HFFc6 (cell line): ENCODE results near the gene FDXR. TPM values are rescaled to one million over a fixed set of nuclear protein-coding genes. Genes with fewer than 3 reads are reported as not detected.
A peak's percentile ranks its signal among the peaks of the same experiment; 100 is the strongest.

ENCODE experiments used
- DNase-seq: peaks from one replicate; pipeline ENCODE4 v3.0.0-alpha.2; 2018
- H3K27ac Mint-ChIP-seq: 2 replicates; pipeline ENCODE4 v1.8.0; 2020; ENCODE audit warnings: mild to moderate bottlenecking, mixed read lengths
- H3K27me3 Mint-ChIP-seq: 2 replicates; pipeline ENCODE4 v1.8.0; 2021; ENCODE audit warnings: mild to moderate bottlenecking, moderate library complexity, mixed read lengths; ENCODE audit not compliant: insufficient read depth
- H3K36me3 Mint-ChIP-seq: 2 replicates; pipeline ENCODE4 v1.8.0; 2021; ENCODE audit warnings: low read depth, mixed read lengths
- H3K4me1 Mint-ChIP-seq: 2 replicates; pipeline ENCODE4 v1.8.0; 2020; ENCODE audit warnings: low read depth, mixed read lengths
- H3K4me3 Mint-ChIP-seq: 2 replicates; pipeline ENCODE4 v1.8.0; 2020; ENCODE audit warnings: mild to moderate bottlenecking, moderate library complexity, mixed read lengths
- H3K9me3 Mint-ChIP-seq: 2 replicates; pipeline ENCODE4 v1.8.0; 2020; ENCODE audit warnings: mild to moderate bottlenecking, mixed read lengths
- total RNA-seq, 6 experiments: library from RNA; stranded (reverse); fragmentation: NEBNext Ultra II Directional; extraction: Animal tissue kit (Norgen Biotek cat#: 25700); gene quantifications; 2 replicates in 1 of 6; 3 replicates in 5 of 6; pipeline ENCODE4 v1.2.3, GENCODE V29; 2021
- TF ChIP-seq, protein P1 (sequence below): fragments of 200-600 bp; sonication (generic); IDR thresholded peaks from 2 replicates; pipeline ENCODE4 v1.5.0; 2021; ENCODE audit warnings: antibody characterized with exemption, mild to moderate bottlenecking

Gene FDXR
- total RNA-seq, 6 experiments from 2014 or later, result 25.5 to 35.5 (median 33.9) TPM

DNA sequence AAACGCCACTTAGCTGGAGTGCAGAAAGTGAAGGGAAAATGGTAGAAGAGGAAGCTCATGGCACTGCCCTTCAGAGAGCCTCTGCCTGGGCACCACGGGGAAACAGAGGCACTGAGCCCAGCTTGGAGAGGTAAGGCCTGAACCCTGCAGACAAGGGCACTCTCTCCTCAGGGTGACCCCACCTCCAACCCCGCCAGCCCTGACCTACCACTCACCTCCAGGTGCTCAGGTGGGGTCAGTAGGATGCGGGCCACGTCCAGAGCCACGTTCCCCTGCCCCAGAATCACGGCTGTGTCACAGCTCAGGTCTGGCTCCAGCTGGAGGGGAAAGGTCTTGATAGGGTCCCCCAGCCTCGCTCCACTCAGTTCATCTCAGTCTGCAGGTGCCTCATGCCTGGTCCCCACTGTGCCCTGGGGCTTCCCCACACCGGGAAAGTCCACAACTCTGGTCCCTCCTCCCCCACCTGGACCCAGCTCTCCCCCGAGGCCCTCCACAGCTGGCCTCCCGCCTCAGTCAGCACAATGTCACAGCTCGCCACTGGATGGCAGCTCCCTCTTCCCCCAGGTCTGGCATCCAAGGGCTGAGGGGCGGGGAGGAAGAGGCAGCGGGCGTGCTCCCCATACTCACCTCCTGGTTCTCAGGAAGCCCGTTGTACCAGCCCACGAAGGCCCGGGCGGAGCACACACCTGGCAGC, 7.1 kb downstream of the FDXR start:
- TF ChIP-seq, protein P1, sequence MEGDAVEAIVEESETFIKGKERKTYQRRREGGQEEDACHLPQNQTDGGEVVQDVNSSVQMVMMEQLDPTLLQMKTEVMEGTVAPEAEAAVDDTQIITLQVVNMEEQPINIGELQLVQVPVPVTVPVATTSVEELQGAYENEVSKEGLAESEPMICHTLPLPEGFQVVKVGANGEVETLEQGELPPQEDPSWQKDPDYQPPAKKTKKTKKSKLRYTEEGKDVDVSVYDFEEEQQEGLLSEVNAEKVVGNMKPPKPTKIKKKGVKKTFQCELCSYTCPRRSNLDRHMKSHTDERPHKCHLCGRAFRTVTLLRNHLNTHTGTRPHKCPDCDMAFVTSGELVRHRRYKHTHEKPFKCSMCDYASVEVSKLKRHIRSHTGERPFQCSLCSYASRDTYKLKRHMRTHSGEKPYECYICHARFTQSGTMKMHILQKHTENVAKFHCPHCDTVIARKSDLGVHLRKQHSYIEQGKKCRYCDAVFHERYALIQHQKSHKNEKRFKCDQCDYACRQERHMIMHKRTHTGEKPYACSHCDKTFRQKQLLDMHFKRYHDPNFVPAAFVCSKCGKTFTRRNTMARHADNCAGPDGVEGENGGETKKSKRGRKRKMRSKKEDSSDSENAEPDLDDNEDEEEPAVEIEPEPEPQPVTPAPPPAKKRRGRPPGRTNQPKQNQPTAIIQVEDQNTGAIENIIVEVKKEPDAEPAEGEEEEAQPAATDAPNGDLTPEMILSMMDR, result no peak
- peaks cover 24% of the 10 kb centered on the region for H3K4me1 Mint-ChIP-seq
- no peak overlapping the region for H3K27ac Mint-ChIP-seq
- H3K27me3 Mint-ChIP-seq, result peaks cover 12% of the 10 kb centered on the region
- H3K4me3 Mint-ChIP-seq, result no peak overlapping the region
- peaks cover 14% of the 10 kb centered on the region for H3K36me3 Mint-ChIP-seq
- no peaks in the 10 kb centered on the region for H3K9me3 Mint-ChIP-seq
- DNase-seq, result no peak

- peaks cover 16% of the 10 kb centered on the region for H3K27me3 Mint-ChIP-seq
- H3K27ac Mint-ChIP-seq, result peak overlapping the region; percentile 31
- no peak overlapping the region for H3K4me3 Mint-ChIP-seq
- DNase-seq, result peak; percentile 45
- TF ChIP-seq, protein P1, result peak; percentile 96
- H3K36me3 Mint-ChIP-seq, result peaks cover 14% of the 10 kb centered on the region
- H3K9me3 Mint-ChIP-seq, result no peaks in the 10 kb centered on the region
- H3K4me1 Mint-ChIP-seq, result peaks cover 19% of the 10 kb centered on the region
Observed at GRCh38 chr17:74864866-74865395, 7.9 kb downstream of the FDXR start.

DNA sequence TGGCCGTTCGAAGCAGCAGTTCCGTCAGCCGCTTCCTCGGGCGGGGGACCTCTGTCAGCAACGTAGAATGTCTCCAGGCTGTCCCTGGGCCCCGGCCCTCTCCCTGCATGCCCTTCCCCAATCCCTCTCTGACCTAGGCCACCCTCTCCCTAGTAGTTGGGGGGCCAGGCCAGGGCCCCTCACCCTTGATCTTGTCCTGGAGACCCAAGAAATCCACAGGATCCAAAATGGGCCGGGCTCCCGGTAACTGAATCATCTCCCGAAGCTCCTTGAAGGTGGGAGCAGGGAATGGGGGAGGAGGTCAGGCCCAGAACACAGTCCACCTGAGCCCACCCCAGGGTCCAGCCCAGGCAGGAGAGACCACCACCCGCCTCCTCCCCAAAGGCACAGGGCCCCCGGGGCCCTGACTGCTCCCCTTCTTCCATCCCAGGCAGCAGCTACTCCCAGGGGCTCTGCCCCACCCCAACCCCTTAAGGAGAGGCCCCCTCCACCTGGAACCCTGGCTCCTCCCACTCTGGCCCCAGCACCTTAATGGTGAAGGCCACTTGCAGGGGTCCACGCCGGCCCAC, 8.4 kb downstream of the FDXR start:
- Mint-ChIP-seq H3K4me3 (no peak overlapping the region), H3K36me3 (peaks cover 14% of the 10 kb centered on the region), H3K27ac (no peak overlapping the region), H3K9me3 (no peaks in the 10 kb centered on the region), H3K4me1 (peaks cover 19% of the 10 kb centered on the region), H3K27me3 (peaks cover 17% of the 10 kb centered on the region)
- TF ChIP-seq, protein P1, result no peak
- DNase-seq, result no peak

DNA sequence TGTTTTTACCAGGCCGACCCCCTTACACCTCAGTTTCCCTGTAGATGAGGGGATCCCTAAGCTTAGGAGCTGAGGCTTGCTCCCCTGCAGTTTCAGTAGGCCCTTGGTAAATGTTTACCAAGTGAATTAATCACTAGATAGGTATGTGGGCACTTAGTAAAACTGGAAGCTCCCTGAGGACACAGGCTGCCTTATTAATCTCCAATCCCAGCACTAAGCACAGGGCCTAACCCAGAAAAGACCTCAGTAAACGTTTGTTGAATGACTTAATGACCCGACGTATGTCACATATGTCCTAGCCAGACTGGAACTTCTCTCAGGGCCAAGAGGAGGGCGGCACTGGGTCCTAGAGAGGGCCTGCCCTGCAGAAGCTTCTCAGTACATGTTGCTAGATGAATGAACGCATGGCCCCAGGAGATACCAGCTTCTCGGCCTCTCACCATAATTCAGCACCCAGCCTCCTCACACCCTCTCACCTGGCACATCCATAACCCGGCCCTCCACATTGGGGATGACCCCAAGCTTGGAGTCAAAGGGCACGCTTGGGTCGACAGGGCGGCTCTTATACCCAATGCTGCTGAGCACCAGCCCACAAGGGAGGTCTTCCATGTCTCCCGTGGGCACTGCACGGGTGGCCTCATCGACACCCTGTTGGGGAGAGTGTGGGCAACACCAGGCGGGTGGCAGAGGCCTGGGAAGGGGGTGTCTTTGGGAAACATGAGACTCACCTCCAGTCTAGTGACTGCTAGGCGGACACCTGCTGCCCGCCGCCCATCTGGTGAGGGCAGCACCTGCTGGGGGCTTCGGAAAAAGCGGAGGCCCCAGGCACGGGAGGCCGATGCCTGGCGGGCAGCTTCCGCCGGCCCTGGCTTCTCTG, 9.1 kb downstream of the FDXR start:
- peaks cover 14% of the 10 kb centered on the region for H3K36me3 Mint-ChIP-seq
- H3K4me3 Mint-ChIP-seq, result no peak overlapping the region
- peaks cover 18% of the 10 kb centered on the region for H3K4me1 Mint-ChIP-seq
- TF ChIP-seq, protein P1, result no peak
- no peaks in the 10 kb centered on the region for H3K9me3 Mint-ChIP-seq
- H3K27me3 Mint-ChIP-seq, result peaks cover 25% of the 10 kb centered on the region
- DNase-seq, result no peak
- H3K27ac Mint-ChIP-seq, result no peak overlapping the region

DNA sequence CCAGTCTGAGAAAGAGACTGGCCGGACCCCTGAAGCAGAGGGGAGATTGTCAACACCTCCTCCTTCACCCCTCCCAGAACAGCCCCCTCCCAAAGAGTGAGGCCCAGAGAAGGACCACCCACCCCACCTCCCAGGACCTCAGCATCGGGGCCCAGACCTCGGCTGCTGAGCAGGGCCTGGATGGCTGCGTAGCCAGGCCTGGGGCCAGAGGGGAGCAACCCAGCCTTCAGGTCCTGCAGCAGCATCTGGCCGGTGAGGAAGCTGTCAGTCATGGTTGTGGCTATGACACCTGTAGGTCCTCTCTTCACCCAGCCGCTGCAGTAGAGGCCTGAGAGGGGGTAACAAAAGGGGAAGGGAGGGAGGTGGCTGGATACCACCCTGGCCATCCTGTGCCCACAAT, 9.9 kb downstream of the FDXR start:
- H3K4me1 Mint-ChIP-seq, result peaks cover 13% of the 10 kb centered on the region
- H3K9me3 Mint-ChIP-seq, result no peaks in the 10 kb centered on the region
- DNase-seq, result no peak
- H3K36me3 Mint-ChIP-seq, result peaks cover 14% of the 10 kb centered on the region
- H3K27ac Mint-ChIP-seq, result no peak overlapping the region
- TF ChIP-seq, protein P1, result no peak
- peaks cover 28% of the 10 kb centered on the region for H3K27me3 Mint-ChIP-seq
- no peak overlapping the region for H3K4me3 Mint-ChIP-seq
